B cell (primary cell): Measurements from ENCODE around the gene BCKDHA. TPM values are rescaled to one million over a fixed set of nuclear protein-coding genes. Genes with fewer than 3 reads are reported as not detected.

Experiments
- ATAC-seq: fragments of 200-7000 bp; cut with Tn5 transposase; one replicate; pipeline ENCODE4 v1.10.0; 2021; ENCODE audit warnings: low read depth, mild to moderate bottlenecking, moderate number of reproducible peaks, moderate library complexity
- CTCF ChIA-PET: fragments of 350-600 bp; sonication (Branson Sonifier 250); formaldehyde crosslinking; loops from one replicate; lab custom pipeline; 2021; ENCODE audit warnings: antibody characterized with exemption, inconsistent platforms; lab: Charles Lee
- POLR2A ChIA-PET: fragments of 350-600 bp; sonication (Branson Sonifier 250); formaldehyde crosslinking; loops from one replicate; lab custom pipeline; 2021; ENCODE audit warnings: antibody characterized with exemption; lab: Charles Lee
- DNase-seq: peaks from one replicate; pipeline ENCODE4 v3.0.0; 2013
- H2AFZ ChIP-seq: 2 replicates; pipeline ENCODE4 v1.6.1; 2012; ENCODE audit warnings: mild to moderate bottlenecking, low read depth, low read length; ENCODE audit not compliant: insufficient read depth, poor library complexity, severe bottlenecking
- H3K27ac ChIP-seq, 2 donors: 1 replicate in 1 of 2; 2 replicates in 1 of 2; pipeline ENCODE4 v1.5.1; 2012 to 2013; ENCODE audit warnings: low read length in 2 of 2, mild to moderate bottlenecking in 2 of 2, moderate library complexity in 1 of 2
- H3K27me3 ChIP-seq, 4 experiments: fragments of 200-600 bp in 1 of 4; sonication (generic) in 1 of 4; replicated peaks in 1 of 4; 1 replicate in 2 of 4; 2 replicates in 2 of 4; pipeline versions ENCODE4 v1.6.1 to v1.7.0; 2013 to 2016; ENCODE audit warnings: low read length in 3 of 4, mild to moderate bottlenecking in 2 of 4, mixed read lengths in 1 of 4, moderate library complexity in 1 of 4; ENCODE audit not compliant: insufficient read depth in 4 of 4, control insufficient read depth in 3 of 4; ENCODE audit errors: control extremely low read depth in 1 of 4
- H3K36me3 ChIP-seq, 2 experiments: replicated peaks in 1 of 2; 1 replicate in 1 of 2; 2 replicates in 1 of 2; pipeline versions ENCODE4 v1.6.1 to v1.7.1; 2013; ENCODE audit warnings: low read length in 1 of 2; ENCODE audit not compliant: insufficient read depth in 2 of 2, control insufficient read depth in 1 of 2; ENCODE audit errors: control extremely low read depth in 1 of 2, extremely low read depth in 1 of 2
- H3K4me1 ChIP-seq, 2 donors: fragments of 200-600 bp in 1 of 2; sonication (generic) in 1 of 2; 1 replicate in 1 of 2; 2 replicates in 1 of 2; pipeline versions ENCODE4 v1.5.1 to v1.6.1; 2013 to 2017; ENCODE audit warnings: low read length in 2 of 2; ENCODE audit not compliant: control insufficient read depth in 2 of 2, insufficient read depth in 2 of 2
- H3K4me2 ChIP-seq: replicated peaks from 2 replicates; pipeline ENCODE3; 2012; ENCODE audit warnings: mild to moderate bottlenecking, low read depth, low read length; ENCODE audit not compliant: poor library complexity, severe bottlenecking
- H3K4me3 ChIP-seq, 5 experiments: fragments of 200-600 bp in 1 of 5; sonication (generic) in 1 of 5; 1 replicate in 3 of 5; 2 replicates in 2 of 5; pipeline versions ENCODE4 v1.5.1 to v1.7.0; 2011 to 2016; ENCODE audit warnings: low read length in 4 of 5, mild to moderate bottlenecking in 4 of 5, low read depth in 2 of 5, control low read depth in 1 of 5, moderate library complexity in 1 of 5; ENCODE audit not compliant: insufficient read depth in 1 of 5; ENCODE audit errors: control extremely low read depth in 1 of 5, extremely low read depth in 1 of 5
- H3K79me2 ChIP-seq: fragments of 200-600 bp; sonication (generic); one replicate; pipeline ENCODE4 v1.6.0; 2016; ENCODE audit warnings: low read length; ENCODE audit not compliant: control insufficient read depth, insufficient read depth
- H3K9ac ChIP-seq: fragments of 200-600 bp; sonication (generic); 2 replicates; pipeline ENCODE4 v1.6.1; 2017; ENCODE audit warnings: mild to moderate bottlenecking, low read length, moderate library complexity
- H3K9me3 ChIP-seq, 3 donors: one replicate each; pipeline versions ENCODE4 v1.6.1 to v1.7.1; 2013; ENCODE audit warnings: low read length in 2 of 3; ENCODE audit not compliant: control insufficient read depth in 2 of 3, insufficient read depth in 1 of 3; ENCODE audit errors: control extremely low read depth in 1 of 3
- H4K20me1 ChIP-seq: 2 replicates; pipeline ENCODE4 v1.6.0; 2012; ENCODE audit warnings: mild to moderate bottlenecking, low read length; ENCODE audit not compliant: insufficient read depth, control insufficient read depth, poor library complexity, severe bottlenecking
- H3K27ac Mint-ChIP-seq: one replicate; pipeline ENCODE4 v1.8.0; 2021; ENCODE audit warnings: mixed read lengths
- H3K27me3 Mint-ChIP-seq: one replicate; pipeline ENCODE4 v1.8.0; 2021; ENCODE audit warnings: mixed read lengths
- H3K4me1 Mint-ChIP-seq: one replicate; pipeline ENCODE4 v1.8.0; 2021; ENCODE audit warnings: mixed read lengths
- H3K4me3 Mint-ChIP-seq: one replicate; pipeline ENCODE4 v1.8.0; 2021; ENCODE audit warnings: mixed read lengths
- H3K9me3 Mint-ChIP-seq: one replicate; pipeline ENCODE4 v1.8.0; 2022; ENCODE audit warnings: mixed read lengths; ENCODE audit not compliant: insufficient read depth
- EZH2 ChIP-seq: IDR thresholded peaks from 2 replicates; pipeline ENCODE4 v1.6.1; 2012; ENCODE audit warnings: borderline replicate concordance, low read depth, mild to moderate bottlenecking, moderate library complexity, low read length; ENCODE audit not compliant: insufficient read depth, poor library complexity, severe bottlenecking
- WGBS: methylation state at CpG from one replicate; pipeline ENCODE4 v1.1.5; 2013; ENCODE audit warnings: missing lambda C conversion rate; ENCODE audit not compliant: insufficient coverage; 5-methylcytosine and 5-hydroxymethylcytosine counted together
- intact Hi-C: fragments of 100-400 bp; cut with micrococcal nuclease; formaldehyde crosslinking; loops from one replicate; pipeline ENCODE4 v1.10.0; 2022
- polyA plus RNA-seq: library from polyadenylated mRNA; depleted of rRNA; stranded (reverse); fragments of >200 nt; gene quantifications from 2 replicates; pipeline ENCODE4 v1.2.3, GENCODE V29; 2012
- total RNA-seq, 2 donors: library from RNA; stranded (reverse); fragments of 120-200 nt in 1 of 2; gene quantifications; 1 replicate in 1 of 2; 2 replicates in 1 of 2; pipeline versions ENCODE4 v1.2.3 to v1.2.4, GENCODE V29; 2013 to 2022
- TF ChIP-seq, protein P1 (sequence below): fragments of 200-600 bp; IDR thresholded peaks from one replicate; pipeline ENCODE4 v1.8.0; 2022; ENCODE audit warnings: antibody characterized with exemption, mild to moderate bottlenecking

BCKDHA gene
- total and polyA plus RNA-seq, 2 donors (not counting 1 experiment from before 2014, with no cell fraction given): 20.6 to 39.7 TPM

GRCh38 chr19:41353466-41354342 lies 43.9 kb upstream of the BCKDHA start, which contains the start of gene TGFB1:
Gene TGFB1 (minus strand): TSS chr19:41353922. CDS start chr19:41353044, 878 bp downstream.
- WGBS: under 1% methylated on average over 74 of the region's 78 CpGs
- H3K9me3 Mint-ChIP-seq: no peaks in the 10 kb centered on the region
- H3K4me1 ChIP-seq: peaks cover 26 to 30% of the 10 kb centered on the region in 2 donors
- no peaks in the 10 kb centered on the region for H3K27me3 ChIP-seq
- peak within 1 kb of the TSS; percentile 66 for H2AFZ ChIP-seq
- no peaks in the 10 kb centered on the region for H3K9me3 ChIP-seq
- H3K9ac ChIP-seq: peak within 1 kb of the TSS; percentile 88
- DNase-seq (peak; percentile 97), ATAC-seq (peak; percentile 72)
- H3K27ac ChIP-seq: peak within 1 kb of the TSS; percentile 79 to 91
- CTCF ChIA-PET: interaction anchor here (1.5 to 7.6 kb wide), 8 partner anchors 11 to 210 kb away, joined by 5 to 130 read pairs (median 20); partner anchors contain the start of genes B9D2, CCDC97 and HNRNPUL1
- peak within 1 kb of the TSS; percentile 92 for H3K27ac Mint-ChIP-seq
- TF ChIP-seq, protein P1, sequence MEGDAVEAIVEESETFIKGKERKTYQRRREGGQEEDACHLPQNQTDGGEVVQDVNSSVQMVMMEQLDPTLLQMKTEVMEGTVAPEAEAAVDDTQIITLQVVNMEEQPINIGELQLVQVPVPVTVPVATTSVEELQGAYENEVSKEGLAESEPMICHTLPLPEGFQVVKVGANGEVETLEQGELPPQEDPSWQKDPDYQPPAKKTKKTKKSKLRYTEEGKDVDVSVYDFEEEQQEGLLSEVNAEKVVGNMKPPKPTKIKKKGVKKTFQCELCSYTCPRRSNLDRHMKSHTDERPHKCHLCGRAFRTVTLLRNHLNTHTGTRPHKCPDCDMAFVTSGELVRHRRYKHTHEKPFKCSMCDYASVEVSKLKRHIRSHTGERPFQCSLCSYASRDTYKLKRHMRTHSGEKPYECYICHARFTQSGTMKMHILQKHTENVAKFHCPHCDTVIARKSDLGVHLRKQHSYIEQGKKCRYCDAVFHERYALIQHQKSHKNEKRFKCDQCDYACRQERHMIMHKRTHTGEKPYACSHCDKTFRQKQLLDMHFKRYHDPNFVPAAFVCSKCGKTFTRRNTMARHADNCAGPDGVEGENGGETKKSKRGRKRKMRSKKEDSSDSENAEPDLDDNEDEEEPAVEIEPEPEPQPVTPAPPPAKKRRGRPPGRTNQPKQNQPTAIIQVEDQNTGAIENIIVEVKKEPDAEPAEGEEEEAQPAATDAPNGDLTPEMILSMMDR: peak; percentile 84
- no peak for TF ChIP-seq EZH2
- H3K4me2 ChIP-seq: peak within 1 kb of the TSS; percentile 95
- H3K4me3 ChIP-seq: peak within 1 kb of the TSS; percentile 67 to 100 (median 92)
- H3K36me3 ChIP-seq: peaks cover 0 to 5% of the 10 kb centered on the region in 2 experiments
- peak within 1 kb of the TSS; percentile 93 for H3K4me3 Mint-ChIP-seq
- POLR2A ChIA-PET: interaction anchor here (1.2 to 5.0 kb wide), 6 partner anchors 10 to 90 kb away, joined by 3 to 69 read pairs (median 20); partner anchors contain the start of genes B9D2 and HNRNPUL1
- peaks cover 48% of the 10 kb centered on the region for H3K79me2 ChIP-seq
- no peaks in the 10 kb centered on the region for H3K27me3 Mint-ChIP-seq
- intact Hi-C loops: loop anchor here (1.0 kb wide), 4 partner anchors 11 to 89 kb away; partner anchors contain the start of genes B9D2 and HNRNPUL1
- H4K20me1 ChIP-seq: peaks cover 49% of the 10 kb centered on the region
- peaks cover 44% of the 10 kb centered on the region for H3K4me1 Mint-ChIP-seq
